GM18499 (cell line): ENCODE measurements around the gene CCDC97.

Source experiments
- ATAC-seq: cut with Tn5 transposase; IDR thresholded peaks from one replicate; pipeline ENCODE4 v1.9.1; 2021; ENCODE audit warnings: moderate number of reproducible peaks; ENCODE audit not compliant: insufficient read depth, unreplicated experiment

Gene CCDC97

GRCh38 chr19:41318696-41319499 lies 8.9 kb downstream of the CCDC97 start:
- ATAC-seq = no peak

GRCh38 chr19:41319500-41320184 lies 9.7 kb downstream of the CCDC97 start:
- ATAC-seq = no peak

GRCh38 chr19:41320185-41320518 lies 10.2 kb downstream of the CCDC97 start:
- no peak for ATAC-seq

- no peak for ATAC-seq
Measured at GRCh38 chr19:41320568-41320967, 10.6 kb downstream of the CCDC97 start.

GRCh38 chr19:41321204-41321599 lies 11.2 kb downstream of the CCDC97 start:
- no peak for ATAC-seq

DNA sequence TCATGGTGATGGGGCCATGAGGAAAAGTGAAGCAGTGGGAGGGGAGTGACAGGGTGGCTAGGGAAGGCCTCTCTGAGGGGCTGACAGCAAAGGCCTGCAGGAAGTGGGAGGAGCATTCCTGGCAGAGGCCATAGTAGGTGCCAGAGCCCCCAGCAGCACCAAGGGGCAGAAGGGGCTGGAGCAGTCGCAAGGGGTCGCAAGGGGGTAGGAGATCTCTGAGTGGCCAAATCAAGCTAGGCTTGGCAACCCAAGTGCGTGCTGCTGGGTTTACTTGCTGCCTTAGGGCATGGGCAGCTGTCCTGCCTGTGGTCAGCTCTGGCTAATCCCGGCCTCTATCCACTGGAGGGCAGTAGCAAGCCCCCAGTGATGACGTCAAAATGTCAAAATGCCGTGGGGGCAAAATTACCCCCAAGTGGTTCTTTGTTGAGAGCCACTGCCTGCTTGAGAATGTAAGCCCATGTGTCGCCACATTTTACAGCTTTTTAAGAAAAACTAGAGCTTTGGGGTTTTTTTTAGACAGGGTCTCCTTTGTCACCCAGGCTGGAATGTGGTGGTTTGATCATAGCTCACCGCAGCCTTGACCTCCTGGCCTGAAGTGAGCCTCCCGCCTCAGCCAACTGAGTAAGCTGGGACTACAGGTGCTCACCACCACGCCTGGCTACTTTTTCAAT lies 11.8 kb downstream of the CCDC97 start:
- ATAC-seq = no peak

- ATAC-seq = no peak
Measured at GRCh38 chr19:41322451-41322850, 12.5 kb downstream of the CCDC97 start.

DNA sequence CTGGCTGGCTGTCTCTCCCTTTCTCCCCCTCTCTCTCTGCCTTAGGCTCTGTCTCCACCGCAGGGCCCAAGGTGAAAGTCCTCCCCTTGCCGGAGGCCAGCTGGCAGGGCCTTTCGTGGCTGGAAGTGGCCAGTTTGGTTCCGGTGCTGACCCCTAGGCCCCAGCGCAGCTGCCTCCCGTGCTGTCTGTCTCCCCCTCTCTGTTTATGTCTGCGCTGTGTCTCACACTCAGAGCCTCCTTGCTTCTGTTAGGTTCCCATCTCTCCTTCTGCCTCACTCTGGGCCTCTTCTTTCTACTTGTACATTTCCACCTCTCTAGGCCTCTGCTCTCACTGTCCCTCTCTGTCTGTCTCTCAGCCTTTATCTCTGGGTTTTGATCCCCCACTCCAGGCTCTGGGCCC lies 13.1 kb downstream of the CCDC97 start:
- no peak for ATAC-seq

- ATAC-seq = no peak
Measured at GRCh38 chr19:41323430-41324125, 13.6 kb downstream of the CCDC97 start.

- no peak for ATAC-seq
Measured at GRCh38 chr19:41324231-41324702, 14.3 kb downstream of the CCDC97 start.

- no peak for ATAC-seq
Measured at GRCh38 chr19:41324921-41325639, 15.1 kb downstream of the CCDC97 start.

DNA sequence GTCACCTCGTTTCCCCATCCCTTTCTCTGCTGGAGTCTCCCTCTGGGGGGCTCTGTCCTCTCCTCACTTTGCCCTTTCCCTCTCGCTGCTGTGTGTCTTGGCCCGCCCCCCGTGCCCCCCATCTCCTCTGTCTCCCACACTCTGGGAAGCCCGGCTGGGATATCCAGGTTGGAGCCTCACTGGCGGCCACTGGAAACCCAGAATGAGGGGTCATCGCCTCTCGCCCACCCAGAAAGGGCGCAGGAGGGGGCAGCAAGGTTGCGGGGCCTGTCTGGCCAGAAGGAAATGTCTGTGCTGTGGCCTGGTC lies 15.6 kb downstream of the CCDC97 start:
- ATAC-seq = no peak

DNA sequence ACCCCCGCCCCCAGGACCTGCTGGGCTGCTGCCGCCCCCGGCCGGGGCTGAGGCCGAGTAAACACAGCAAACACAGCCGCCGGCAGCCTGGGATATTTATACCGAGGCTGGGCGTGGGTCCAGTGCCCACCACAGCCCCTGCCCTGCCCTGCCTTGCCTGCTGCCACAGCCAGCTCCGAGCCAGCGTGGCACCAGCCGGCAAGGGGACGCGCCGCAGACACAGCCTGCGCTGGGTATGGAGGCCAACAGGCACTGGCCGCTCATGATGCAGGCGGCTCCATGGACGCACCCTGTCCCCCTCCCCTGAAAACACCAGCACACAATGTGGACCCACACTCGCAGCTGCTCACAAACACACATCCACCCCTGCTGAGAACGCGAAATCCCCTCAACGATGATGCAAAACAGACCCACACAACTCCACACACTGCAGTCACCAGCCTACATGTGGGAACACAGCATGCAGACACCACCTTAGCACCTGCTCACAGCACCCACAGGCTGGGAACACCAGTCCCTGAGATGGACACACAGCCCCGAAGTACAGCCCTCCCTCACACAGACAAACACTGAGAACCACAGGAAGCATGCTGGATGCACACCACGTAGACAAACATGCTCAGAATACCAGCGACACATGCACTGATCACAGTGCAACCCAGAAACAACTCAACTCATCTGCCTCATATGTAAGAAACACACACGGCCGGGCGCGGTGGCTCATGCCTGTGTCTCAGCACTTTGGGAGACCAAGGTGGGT lies 16.2 kb downstream of the CCDC97 start:
- no peak for ATAC-seq

- ATAC-seq = no peak
Measured at GRCh38 chr19:41327076-41327575, 17.2 kb downstream of the CCDC97 start.

- no peak for ATAC-seq
Measured at GRCh38 chr19:41327576-41328156, 17.7 kb downstream of the CCDC97 start.

- ATAC-seq = no peak
Measured at GRCh38 chr19:41328157-41328841, 18.3 kb downstream of the CCDC97 start.

DNA sequence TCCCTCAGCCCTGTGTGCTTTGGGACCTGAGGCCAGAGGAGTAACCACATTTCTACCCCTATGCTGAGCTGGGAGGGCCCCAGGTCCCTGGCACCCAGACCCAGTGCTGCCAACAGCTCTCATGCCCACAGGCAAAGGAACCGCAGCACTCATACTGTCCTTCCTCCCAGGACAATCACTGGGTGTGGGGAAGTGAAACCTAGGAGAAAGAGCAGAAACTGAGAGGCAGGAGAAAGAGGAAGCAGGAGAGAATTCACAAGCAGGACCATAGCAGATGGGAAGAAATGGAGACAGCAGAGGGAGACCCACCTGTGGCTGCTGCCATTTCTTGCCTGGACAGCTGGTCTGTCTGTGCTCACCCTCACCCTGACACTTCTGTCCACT lies 18.9 kb downstream of the CCDC97 start:
- no peak for ATAC-seq

DNA sequence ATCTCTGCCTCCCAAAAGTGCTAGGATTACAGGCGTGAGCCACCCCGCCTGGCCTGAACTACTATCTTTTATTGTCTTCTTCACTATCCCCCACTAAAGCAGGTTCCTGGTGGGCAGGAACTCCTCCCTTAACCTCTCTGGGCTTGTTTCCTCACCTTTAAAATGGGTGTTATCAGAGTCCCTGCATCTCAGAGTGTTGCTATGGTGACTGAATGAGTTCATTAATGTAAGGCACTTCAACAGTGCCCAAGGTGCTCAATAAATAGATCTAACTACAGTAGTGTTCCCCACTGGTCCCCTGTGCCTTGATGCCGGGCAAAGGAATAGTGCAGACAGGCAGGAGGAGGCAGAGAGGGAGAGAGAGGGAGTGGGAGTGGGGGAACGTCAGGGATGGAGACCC lies 20.5 kb downstream of the CCDC97 start:
- ATAC-seq = no peak
